ENCODE results near the gene THEM5.
"Not testable (repeated sequence)": the region's sequence is repeated elsewhere in the genome, so short reads cannot be mapped to it uniquely, and the experiment has no call there.

Gene THEM5

DNA sequence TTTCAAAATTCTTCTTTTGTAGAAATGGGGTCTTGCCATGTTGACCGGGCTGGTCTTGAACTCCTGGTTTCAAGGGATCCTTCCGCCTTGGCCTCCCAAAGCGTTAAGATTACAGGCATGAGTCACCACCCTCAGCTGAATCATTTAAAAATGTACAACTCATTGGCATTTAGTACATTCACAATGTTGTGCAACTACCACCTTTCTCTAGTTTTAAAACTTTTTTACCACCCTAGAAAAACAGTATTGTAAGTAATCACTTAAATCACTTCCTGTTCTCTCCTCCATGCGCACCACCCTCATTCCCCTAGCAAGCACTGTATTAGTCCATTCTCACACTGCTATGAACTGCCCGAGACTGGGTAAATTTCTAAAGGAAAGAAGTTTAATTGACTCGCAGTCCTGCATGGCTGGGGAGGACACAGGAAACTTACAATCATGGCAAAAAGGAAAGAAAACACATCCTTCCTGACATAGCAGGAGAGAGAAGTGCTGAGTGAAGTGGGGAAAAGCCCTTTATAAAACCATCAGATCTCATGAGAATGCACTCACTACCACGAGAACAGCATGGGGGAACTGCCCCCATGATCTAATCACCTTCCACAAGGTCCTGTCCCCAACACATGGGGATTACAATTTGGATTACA, 14.4 kb upstream of the THEM5 start:
- DNase-seq (ENCODE audit: low spot score): no peak

DNA sequence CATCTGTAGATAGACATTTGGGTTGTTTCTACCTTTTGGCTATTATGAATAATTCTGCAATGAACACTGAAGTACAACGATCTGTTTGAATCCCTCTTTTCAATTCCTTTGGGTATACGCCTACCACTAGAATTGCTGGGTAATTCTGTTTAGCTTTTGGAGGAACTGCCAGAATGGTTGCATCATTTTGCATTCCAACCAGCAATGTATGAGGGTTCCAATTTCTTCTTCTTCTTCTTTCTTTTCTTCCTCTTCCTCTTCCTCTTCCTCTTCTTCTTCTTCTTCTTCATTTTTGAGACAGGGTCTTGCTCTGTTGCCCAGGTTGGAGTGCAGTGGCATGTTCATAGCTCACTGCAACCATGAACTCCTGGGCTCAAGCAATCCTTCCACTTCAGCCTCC, 13.8 kb upstream of the THEM5 start:
- no peak for DNase-seq (ENCODE audit: low spot score)

DNA sequence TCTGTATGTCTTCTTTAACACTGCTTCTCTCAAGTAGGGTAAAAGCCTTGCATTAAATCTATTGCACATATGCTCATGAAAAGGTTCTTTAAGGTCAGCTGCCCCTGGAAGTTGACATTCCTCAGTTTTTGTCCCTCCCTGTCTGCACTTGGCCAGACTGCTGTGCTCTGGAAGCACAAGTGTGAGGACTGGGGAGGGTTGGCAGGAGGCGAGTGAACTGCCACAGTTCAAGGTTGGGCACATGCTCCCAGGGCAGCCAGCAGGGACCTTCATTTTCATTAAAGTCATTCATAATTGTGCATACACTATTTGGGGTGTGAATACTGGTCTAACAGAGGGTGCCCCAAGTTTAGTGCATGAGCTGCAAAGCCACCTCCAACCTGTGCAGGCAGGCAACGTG, 10.9 kb upstream of the THEM5 start:
- no peak for DNase-seq (ENCODE audit: low spot score)

DNA sequence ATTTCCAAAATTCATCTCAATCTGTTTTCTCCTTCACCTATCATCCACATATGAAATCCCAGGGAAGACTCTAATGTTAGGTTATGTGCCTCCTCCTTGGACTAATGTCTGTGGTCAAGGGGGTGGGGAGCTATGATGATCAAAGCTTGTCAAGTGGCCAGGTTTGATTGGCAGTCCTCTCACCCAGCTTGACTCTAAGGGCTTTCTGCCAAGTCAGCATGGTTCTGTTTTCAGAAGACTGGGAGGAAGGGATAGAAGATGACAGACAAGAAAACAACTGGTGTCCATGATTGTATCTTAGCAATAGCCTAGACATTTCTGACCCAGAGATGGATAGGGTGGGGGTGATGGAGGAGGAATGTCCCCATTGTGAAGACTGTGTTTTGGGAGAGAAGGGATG, 9.1 kb upstream of the THEM5 start:
- no peak for DNase-seq (ENCODE audit: low spot score)

DNA sequence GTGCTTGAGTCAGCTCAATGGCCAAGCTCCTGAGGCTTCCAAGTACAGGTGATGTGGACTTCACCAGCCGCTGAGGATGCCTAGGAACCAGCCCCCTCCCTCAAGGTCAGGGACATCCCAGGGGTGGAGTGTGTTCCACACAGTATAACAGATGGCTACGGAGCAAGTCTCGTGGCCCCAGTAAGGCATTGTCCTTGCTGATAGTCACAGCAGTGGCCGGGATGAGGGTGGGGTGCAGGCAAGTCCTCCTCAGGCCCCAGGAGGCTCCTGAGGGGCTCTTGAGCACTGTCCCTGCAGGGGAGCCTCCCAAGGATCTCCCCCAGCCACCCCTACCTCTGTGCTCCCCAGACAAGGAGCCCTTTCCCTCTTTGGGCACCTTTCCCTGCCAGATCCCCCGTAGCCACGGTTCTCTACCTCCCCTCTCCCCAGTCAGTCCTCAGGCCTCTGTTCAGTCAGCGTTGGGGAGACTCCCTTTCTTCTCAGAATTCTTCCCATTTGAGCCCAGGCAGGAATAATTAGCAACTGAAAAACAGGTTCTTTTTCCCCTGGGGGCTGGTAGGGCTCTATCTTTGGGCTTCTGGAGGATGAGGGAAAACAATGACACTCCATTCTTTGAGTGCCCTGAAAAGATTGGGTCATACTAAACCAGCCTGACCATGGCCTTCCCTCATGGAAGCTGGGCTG, 7.1 kb upstream of the THEM5 start:
- no peak for DNase-seq (ENCODE audit: low spot score)

- no peak for DNase-seq (ENCODE audit: low spot score)
Observed at GRCh38 chr1:151859891-151860293, 6.4 kb upstream of the THEM5 start.

DNA sequence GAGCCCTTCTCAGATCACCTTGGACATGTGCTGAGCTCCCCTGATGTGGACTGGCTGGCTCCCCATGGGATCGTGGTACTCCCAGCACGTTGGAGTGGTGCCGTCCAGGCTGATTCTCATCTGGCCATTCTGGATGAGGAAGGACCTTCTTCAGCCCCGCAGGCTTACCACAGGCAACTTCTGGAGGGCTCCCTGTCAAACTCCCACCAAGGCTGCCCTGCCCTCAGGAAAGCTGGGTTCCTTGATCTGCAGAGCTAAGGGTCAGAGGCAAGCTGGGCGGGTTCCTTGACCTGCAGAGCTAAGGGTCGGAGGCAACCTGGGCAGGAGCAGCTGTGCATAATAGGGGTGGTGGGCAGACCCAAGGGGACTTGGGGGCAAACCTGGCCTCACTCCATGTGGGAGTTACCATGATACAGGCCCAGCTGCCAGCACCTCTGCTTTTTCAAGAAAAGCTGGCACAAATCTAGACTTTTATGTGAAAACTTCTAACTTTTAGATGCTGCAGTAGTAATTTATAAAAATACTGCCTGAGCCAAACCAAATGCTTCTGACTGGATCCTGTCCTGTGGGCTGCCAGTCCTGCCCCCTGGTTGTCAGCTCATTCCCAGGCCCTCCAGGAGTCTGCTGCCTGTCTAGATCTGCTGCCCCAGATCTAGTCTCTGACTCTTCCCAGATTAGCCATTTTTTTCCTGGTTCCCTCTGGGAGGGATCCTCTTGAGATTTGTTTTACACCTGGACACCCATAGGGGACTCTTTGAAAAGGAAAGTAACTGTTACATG, 5.6 kb upstream of the THEM5 start:
- no peak for DNase-seq (ENCODE audit: low spot score)

GRCh38 chr1:151858030-151858746, 4.7 kb upstream of the THEM5 start:
- DNase-seq (ENCODE audit: low spot score): no peak

- DNase-seq (ENCODE audit: low spot score): no peak
Observed at GRCh38 chr1:151855933-151856332, 2.4 kb upstream of the THEM5 start.

- DNase-seq (ENCODE audit: low spot score): not testable (repeated sequence)
Observed at GRCh38 chr1:151855516-151855915, 2.0 kb upstream of the THEM5 start.

DNA sequence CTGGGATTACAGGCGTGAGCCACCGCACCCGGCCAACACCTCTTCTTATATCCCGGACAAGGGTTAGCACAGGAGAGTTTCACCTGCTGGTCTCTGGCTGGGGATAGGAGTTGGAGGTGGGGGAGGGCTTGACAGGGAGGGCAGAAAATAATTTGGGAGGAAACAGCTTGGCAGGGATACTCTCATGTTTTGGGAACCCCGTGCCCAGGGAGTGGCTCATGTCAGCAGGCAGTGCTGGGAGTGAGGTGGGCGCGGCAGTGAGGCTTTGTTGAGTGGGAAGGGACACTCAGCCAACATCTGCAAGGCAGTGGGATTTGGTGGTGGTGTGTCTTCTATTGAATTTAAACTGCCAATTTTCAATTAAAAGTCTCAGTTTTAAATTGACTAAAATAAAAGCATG, 1.1 kb upstream of the THEM5 start:
- no peak for DNase-seq (ENCODE audit: low spot score)

DNA sequence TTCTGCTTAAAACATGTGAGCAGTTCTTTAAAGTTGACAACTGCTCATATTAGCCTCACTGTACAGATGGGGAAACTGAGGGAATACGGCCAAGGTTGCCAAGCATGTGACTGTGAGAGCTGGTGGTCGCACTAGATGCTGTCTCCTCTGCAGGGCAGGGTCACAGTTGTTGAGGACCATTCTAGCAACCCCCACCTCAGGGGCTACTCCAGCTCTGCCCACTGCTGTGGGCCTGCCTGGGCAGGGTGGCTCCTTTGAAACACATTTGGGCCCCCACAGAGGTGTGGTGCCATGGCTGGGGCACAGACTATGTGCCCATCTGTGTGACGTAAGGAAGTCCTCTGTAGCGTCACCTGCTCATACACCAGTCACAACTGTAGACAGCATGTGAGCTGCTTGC, 779 bp downstream of the THEM5 start:
- DNase-seq (ENCODE audit: low spot score): peak; percentile 1

DNA sequence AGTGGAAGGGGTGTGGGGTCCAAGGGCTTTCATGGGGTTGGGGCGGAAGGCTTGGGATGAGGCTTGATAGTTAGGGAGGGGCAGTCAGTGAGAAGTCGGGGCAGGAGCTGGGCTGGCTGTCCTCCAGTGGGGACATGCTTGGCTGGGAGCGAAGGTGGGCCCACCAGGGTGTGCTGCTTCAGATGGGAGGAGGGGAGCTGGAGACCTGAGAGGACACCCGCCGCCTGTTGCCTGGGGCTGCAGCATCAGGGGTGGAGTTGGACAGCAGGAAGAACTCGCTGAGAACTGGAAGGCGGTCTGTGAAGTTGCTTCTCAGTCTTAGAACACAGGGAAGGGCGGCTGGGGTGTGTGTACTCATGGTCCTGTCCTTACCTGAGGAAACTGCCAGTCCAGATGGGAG, 1.6 kb downstream of the THEM5 start:
- peak; percentile 3 for DNase-seq (ENCODE audit: low spot score)

- no peak for DNase-seq (ENCODE audit: low spot score)
Observed at GRCh38 chr1:151849871-151850270, 3.6 kb downstream of the THEM5 start.

GRCh38 chr1:151849126-151849525, 4.4 kb downstream of the THEM5 start:
- no peak for DNase-seq (ENCODE audit: low spot score)

GRCh38 chr1:151847867-151848596, 5.5 kb downstream of the THEM5 start:
- no peak for DNase-seq (ENCODE audit: low spot score)

DNA sequence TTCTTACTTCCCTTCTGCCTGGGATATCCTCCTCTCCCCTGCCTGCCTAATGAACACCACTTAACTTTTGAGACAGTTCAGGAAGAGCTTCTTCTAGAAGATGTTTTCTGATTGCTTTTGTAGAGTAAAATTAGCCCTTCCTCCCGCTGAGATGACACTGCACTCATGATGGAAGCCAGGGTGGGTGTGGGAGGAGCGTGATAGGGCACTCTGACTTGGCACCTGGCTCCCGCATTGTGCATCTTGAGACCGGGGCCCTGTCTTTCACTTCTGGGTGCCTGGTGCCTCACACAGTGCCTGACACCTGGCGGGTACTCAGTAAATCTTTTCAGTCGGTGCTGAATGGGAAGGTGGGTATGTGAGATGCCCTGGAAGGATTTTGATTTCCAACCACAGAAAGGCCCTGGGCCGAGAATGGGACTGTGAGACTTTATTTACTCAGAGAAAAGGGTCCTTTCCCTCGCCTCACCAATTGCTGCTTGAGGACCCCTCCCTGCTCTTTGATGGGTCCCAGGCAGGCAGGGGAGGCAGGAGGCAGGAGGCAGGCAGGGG, 6.8 kb downstream of the THEM5 start:
- no peak for DNase-seq (ENCODE audit: low spot score)

- DNase-seq (ENCODE audit: low spot score): peak; percentile 69
Observed at GRCh38 chr1:151846062-151846568, 7.4 kb downstream of the THEM5 start.

DNA sequence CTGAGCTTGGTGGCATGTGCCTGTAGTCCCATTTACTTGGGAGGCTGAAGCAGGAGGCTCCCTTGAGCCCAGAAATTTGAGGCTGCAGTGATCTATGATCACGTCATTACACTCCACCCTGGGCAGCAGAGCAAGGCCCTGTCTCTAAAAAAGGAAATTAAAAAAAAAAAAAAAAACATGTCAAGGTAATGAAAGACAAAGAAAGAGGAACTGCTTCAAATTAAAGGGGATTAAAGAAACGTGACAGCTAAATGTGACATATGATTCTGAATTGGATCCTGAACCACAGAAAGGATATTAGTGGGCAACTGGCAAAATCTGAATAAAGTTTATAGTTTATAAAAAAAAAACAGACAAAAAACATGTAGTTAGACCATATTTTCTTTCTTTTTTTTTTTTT, 10.1 kb downstream of the THEM5 start:
- DNase-seq (ENCODE audit: low spot score): no peak

- DNase-seq (ENCODE audit: low spot score): no peak
Observed at GRCh38 chr1:151841141-151841540, 12.4 kb downstream of the THEM5 start.

DNA sequence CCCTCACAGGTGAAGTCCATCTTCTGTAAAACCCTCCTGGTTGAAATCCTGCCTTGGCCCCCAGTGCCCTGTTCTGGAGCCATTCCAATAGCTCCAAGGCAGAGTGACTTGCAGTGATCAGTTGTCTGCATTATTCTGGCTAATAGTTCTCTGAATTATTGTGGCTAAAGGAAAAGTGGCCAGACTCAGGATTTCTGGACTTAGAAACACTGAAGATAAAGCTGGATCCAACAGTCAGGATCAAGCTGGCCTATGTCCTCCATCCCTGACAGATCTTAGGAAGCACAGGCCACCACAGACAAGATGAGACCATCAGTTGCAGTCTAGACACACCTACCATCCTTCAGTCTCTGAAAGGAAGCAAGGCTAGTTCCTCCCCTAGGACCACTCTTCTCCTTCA, 13.1 kb downstream of the THEM5 start:
- no peak for DNase-seq (ENCODE audit: low spot score)
